Endothelial cell of umbilical vein (primary cell): ENCODE data around the gene TSSK1B. TPM values are rescaled to one million over a fixed set of nuclear protein-coding genes. Genes with fewer than 3 reads are reported as not detected.

Experiments
- BruUV-seq: library from RNA; stranded (reverse); fragments of 400-500 nt; replicated peaks from 2 replicates; lab custom pipeline; 2021; lab: Mats Ljungman, UMichigan
- CTCF ChIA-PET: fragments of 300-600, 350-600 bp; sonication (Branson Sonifier 250); formaldehyde crosslinking; loops from one replicate; lab custom pipeline; 2021; ENCODE audit warnings: antibody characterized with exemption, inconsistent platforms; lab: Charles Lee
- POLR2A ChIA-PET: fragments of 300-600, 350-600 bp; sonication (Branson Sonifier 250); formaldehyde crosslinking; loops from one replicate; lab custom pipeline; 2021; ENCODE audit warnings: antibody characterized with exemption, inconsistent platforms; lab: Charles Lee
- DNase-seq: peaks from one replicate; pipeline ENCODE4 v3.0.0-alpha.2; 2011; ENCODE audit warnings: low read depth, low spot score
- FAIRE-seq: peaks from 2 replicates; lab custom pipeline; 2011; peaks lifted over from hg19 to GRCh38; lab: Jason Lieb, UNC
- H2AFZ ChIP-seq: 2 replicates; pipeline ENCODE4 v1.6.0; 2012; ENCODE audit warnings: low read depth, low read length, control low read depth, inconsistent platforms
- H3K27ac ChIP-seq: 2 replicates; pipeline ENCODE4 v1.5.1; 2011; ENCODE audit warnings: low read depth, mild to moderate bottlenecking, control low read depth, low read length, moderate library complexity; ENCODE audit not compliant: insufficient read depth
- H3K27me3 ChIP-seq, 2 experiments: 2 replicates each; pipeline versions ENCODE4 v1.6.0 to v1.6.1; 2011; ENCODE audit warnings: low read length in 2 of 2, mixed read lengths in 1 of 2; ENCODE audit not compliant: control insufficient read depth in 2 of 2, insufficient read depth in 2 of 2
- H3K36me3 ChIP-seq, 2 experiments: 2 replicates in 1 of 2; 3 replicates in 1 of 2; pipeline ENCODE4 v1.5.1; 2011; ENCODE audit warnings: low read length in 2 of 2, mild to moderate bottlenecking in 1 of 2, moderate library complexity in 1 of 2; ENCODE audit not compliant: control insufficient read depth in 2 of 2, insufficient read depth in 2 of 2; ENCODE audit errors: extremely low read depth in 1 of 2
- H3K4me1 ChIP-seq: 3 replicates; pipeline ENCODE4 v1.5.1; 2011; ENCODE audit warnings: mild to moderate bottlenecking, low read length; ENCODE audit not compliant: control insufficient read depth, insufficient read depth; ENCODE audit errors: extremely low read depth
- H3K4me2 ChIP-seq: 2 replicates; pipeline ENCODE4 v1.6.1; 2011; ENCODE audit warnings: low read length, control low read depth, mixed read lengths; ENCODE audit not compliant: insufficient read depth
- H3K4me3 ChIP-seq, 3 experiments: fragments of 200-600 bp in 1 of 3; sonication (generic), shearing (Covaris generic) in 1 of 3; replicated peaks in 1 of 3; 2 replicates each; pipeline ENCODE4 v1.5.1; 2011 to 2016; ENCODE audit warnings: control low read depth in 3 of 3, low read length in 3 of 3, mild to moderate bottlenecking in 2 of 3, inconsistent platforms in 1 of 3, low read depth in 1 of 3, moderate library complexity in 1 of 3; ENCODE audit not compliant: insufficient read depth in 1 of 3
- H3K79me2 ChIP-seq: 2 replicates; pipeline ENCODE4 v1.6.0; 2012; ENCODE audit warnings: low read length, inconsistent platforms; ENCODE audit not compliant: control insufficient read depth, insufficient read depth
- H3K9ac ChIP-seq: replicated peaks from 2 replicates; pipeline ENCODE3; 2011; ENCODE audit warnings: low read length, control low read depth; ENCODE audit not compliant: insufficient read depth; ENCODE audit errors: extremely low read depth
- H3K9me1 ChIP-seq: replicated peaks from 3 replicates; pipeline ENCODE4 v1.6.0; 2011; ENCODE audit warnings: mild to moderate bottlenecking, low read length; ENCODE audit not compliant: control insufficient read depth, insufficient read depth; ENCODE audit errors: extremely low read depth
- H3K9me3 ChIP-seq: replicated peaks from 2 replicates; pipeline ENCODE4 v1.5.1; 2012; ENCODE audit warnings: low read length, inconsistent platforms; ENCODE audit not compliant: control insufficient read depth, insufficient read depth
- H4K20me1 ChIP-seq: replicated peaks from 2 replicates; pipeline ENCODE3; 2011; ENCODE audit warnings: mild to moderate bottlenecking, low read length; ENCODE audit not compliant: control insufficient read depth, insufficient read depth; ENCODE audit errors: extremely low read depth
- EZH2 ChIP-seq: IDR thresholded peaks from 2 replicates; pipeline ENCODE4 v1.6.1; 2012; ENCODE audit warnings: borderline replicate concordance, low read depth, mild to moderate bottlenecking, moderate library complexity, low read length, inconsistent platforms; ENCODE audit not compliant: severe bottlenecking
- FOS ChIP-seq: IDR thresholded peaks from 2 replicates; pipeline ENCODE4 v1.6.1; 2011; ENCODE audit warnings: mild to moderate bottlenecking, low read length, moderate library complexity, borderline replicate concordance; ENCODE audit not compliant: insufficient read depth
- GATA2 ChIP-seq: IDR thresholded peaks from 2 replicates; pipeline ENCODE4 v1.7.0; 2011; ENCODE audit warnings: low read depth, mild to moderate bottlenecking, moderate library complexity, mixed read lengths, low read length; ENCODE audit not compliant: insufficient read length, insufficient read depth
- JUN ChIP-seq: IDR thresholded peaks from 2 replicates; pipeline ENCODE4 v1.6.1; 2011; ENCODE audit warnings: borderline replicate concordance, low read depth; ENCODE audit not compliant: insufficient read length, insufficient read depth
- MAX ChIP-seq: IDR thresholded peaks from 2 replicates; pipeline ENCODE4 v1.6.1; 2011; ENCODE audit not compliant: insufficient read depth, insufficient read length
- MYC ChIP-seq: IDR thresholded peaks from one replicate; pipeline ENCODE4 v1.6.1; 2011; ENCODE audit warnings: mild to moderate bottlenecking, low read depth, low read length
- POLR2A ChIP-seq: IDR thresholded peaks from 2 replicates; pipeline ENCODE4 v1.6.1; 2012; ENCODE audit warnings: low read depth, mild to moderate bottlenecking, control low read depth, low read length
- POLR2AphosphoS5 ChIP-seq: IDR thresholded peaks from 2 replicates; pipeline ENCODE4 v1.6.1; 2012; ENCODE audit warnings: low read depth, mild to moderate bottlenecking, control low read depth, low read length, moderate library complexity; ENCODE audit not compliant: insufficient read depth
- dilution Hi-C: fragments of 300-500 bp; cut with MboI; formaldehyde crosslinking; loops from one replicate; pipeline ENCODE4 v1.15.0; 2019; ENCODE audit warnings: low sequenced_read_pairs; ENCODE audit not compliant: extremely low pct_ligation_motif_present
- intact Hi-C: fragments of 100-400 bp; cut with micrococcal nuclease; formaldehyde crosslinking; loops from one replicate; pipeline ENCODE4 v1.10.0; 2022
- polyA plus RNA-seq, 4 experiments: library from polyadenylated mRNA; depleted of rRNA in 3 of 4; stranded (reverse) in 3 of 4; unstranded in 1 of 4; fragments of >200 nt; gene quantifications; 2 replicates each; pipeline versions ENCODE4 v1.2.1 to v1.2.3, GENCODE V29; 2011 to 2012; ENCODE audit warnings: missing spikeins in 1 of 4
- total RNA-seq: library from RNA; stranded (reverse); gene quantifications from 2 replicates; pipeline ENCODE4 v1.2.3, GENCODE V29; 2021
- TF ChIP-seq, protein P1 (sequence below), 2 donors: IDR thresholded peaks; 1 replicate in 1 of 2; 2 replicates in 1 of 2; pipeline ENCODE4 v1.5.1; 2011; ENCODE audit warnings: low read length in 2 of 2, mild to moderate bottlenecking in 2 of 2, moderate library complexity in 2 of 2, control low read depth in 1 of 2, inconsistent platforms in 1 of 2, low read depth in 1 of 2; ENCODE audit not compliant: insufficient read depth in 1 of 2; ENCODE audit errors: extremely low read depth in 1 of 2

Gene TSSK1B
- total and polyA plus RNA-seq, 2 donors (not counting 3 experiments of a cell fraction or from before 2014, with no cell fraction given) = 0.03 TPM; not detected in 1

GRCh38 chr5:113394658-113395057 is 40.1 kb downstream of the TSSK1B start:
- H4K20me1 ChIP-seq = no peaks in the 10 kb centered on the region
- dilution Hi-C loops = no loop called here
- TF ChIP-seq MAX = no peak
- TF ChIP-seq POLR2AphosphoS5 = no peak
- no peak for TF ChIP-seq MYC
- no peak for TF ChIP-seq FOS
- TF ChIP-seq EZH2 = no peak
- no peak for TF ChIP-seq GATA2
- TF ChIP-seq JUN = no peak
- TF ChIP-seq POLR2A = no peak
- TF ChIP-seq, protein P1, sequence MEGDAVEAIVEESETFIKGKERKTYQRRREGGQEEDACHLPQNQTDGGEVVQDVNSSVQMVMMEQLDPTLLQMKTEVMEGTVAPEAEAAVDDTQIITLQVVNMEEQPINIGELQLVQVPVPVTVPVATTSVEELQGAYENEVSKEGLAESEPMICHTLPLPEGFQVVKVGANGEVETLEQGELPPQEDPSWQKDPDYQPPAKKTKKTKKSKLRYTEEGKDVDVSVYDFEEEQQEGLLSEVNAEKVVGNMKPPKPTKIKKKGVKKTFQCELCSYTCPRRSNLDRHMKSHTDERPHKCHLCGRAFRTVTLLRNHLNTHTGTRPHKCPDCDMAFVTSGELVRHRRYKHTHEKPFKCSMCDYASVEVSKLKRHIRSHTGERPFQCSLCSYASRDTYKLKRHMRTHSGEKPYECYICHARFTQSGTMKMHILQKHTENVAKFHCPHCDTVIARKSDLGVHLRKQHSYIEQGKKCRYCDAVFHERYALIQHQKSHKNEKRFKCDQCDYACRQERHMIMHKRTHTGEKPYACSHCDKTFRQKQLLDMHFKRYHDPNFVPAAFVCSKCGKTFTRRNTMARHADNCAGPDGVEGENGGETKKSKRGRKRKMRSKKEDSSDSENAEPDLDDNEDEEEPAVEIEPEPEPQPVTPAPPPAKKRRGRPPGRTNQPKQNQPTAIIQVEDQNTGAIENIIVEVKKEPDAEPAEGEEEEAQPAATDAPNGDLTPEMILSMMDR (IDR thresholded peaks at IDR 0.05; ENCODE audit: extremely low read depth in 1 of 2, insufficient read depth in 1 of 2, low read depth in 1 of 2, low read length in 2 of 2) = no peak
- H3K4me2 ChIP-seq = no peak overlapping the region
- no peak overlapping the region for H3K4me3 ChIP-seq
- ChIA-PET CTCF (interaction anchor here (1.1 kb wide), 1 partner anchor 15 kb away, joined by 5 read pairs; no protein-coding TSS in a partner anchor), POLR2A (no interaction called here)
- no TSS peak for BruUV-seq
- DNase-seq (no peak), FAIRE-seq (no peak)
- no peak overlapping the region for H3K9ac ChIP-seq
- H3K9me3 ChIP-seq = no peaks in the 10 kb centered on the region
- H2AFZ ChIP-seq = no peak overlapping the region
- no peaks in the 10 kb centered on the region for H3K27me3 ChIP-seq
- H3K9me1 ChIP-seq = no peaks in the 10 kb centered on the region
- intact Hi-C loops = no loop called here
- no peaks in the 10 kb centered on the region for H3K79me2 ChIP-seq
- no peak overlapping the region for H3K27ac ChIP-seq
- H3K4me1 ChIP-seq = no peaks in the 10 kb centered on the region
- no peaks in the 10 kb centered on the region for H3K36me3 ChIP-seq
